HG02588 (cell line): ENCODE measurements around the gene FOLR1.

Experiments
- ATAC-seq: cut with Tn5 transposase; IDR thresholded peaks from one replicate; pipeline ENCODE4 v1.9.1; 2021; ENCODE audit warnings: mild to moderate bottlenecking, moderate library complexity; ENCODE audit not compliant: unreplicated experiment

The FOLR1 gene

GRCh38 chr11:72233773-72234513 lies 42.0 kb downstream of the FOLR1 start:
- ATAC-seq, result no peak

- ATAC-seq, result no peak
Observed at GRCh38 chr11:72234514-72234830, 42.5 kb downstream of the FOLR1 start.

- ATAC-seq, result no peak
Observed at GRCh38 chr11:72234920-72235319, 43.0 kb downstream of the FOLR1 start.

- ATAC-seq, result no peak
Observed at GRCh38 chr11:72235351-72236057, 43.6 kb downstream of the FOLR1 start.

GRCh38 chr11:72236083-72236697 lies 44.2 kb downstream of the FOLR1 start:
- ATAC-seq, result no peak

- no peak for ATAC-seq
Observed at GRCh38 chr11:72236774-72237111, 44.8 kb downstream of the FOLR1 start.

GRCh38 chr11:72237112-72237931 lies 45.4 kb downstream of the FOLR1 start:
- ATAC-seq, result no peak

GRCh38 chr11:72238040-72238450 lies 46.1 kb downstream of the FOLR1 start:
- no peak for ATAC-seq

- ATAC-seq, result no peak
Observed at GRCh38 chr11:72238492-72239312, 46.8 kb downstream of the FOLR1 start.

- ATAC-seq, result no peak
Observed at GRCh38 chr11:72239313-72239848, 47.4 kb downstream of the FOLR1 start.

- ATAC-seq, result no peak
Observed at GRCh38 chr11:72239849-72240460, 48.0 kb downstream of the FOLR1 start.

- no peak for ATAC-seq
Observed at GRCh38 chr11:72240461-72241290, 48.7 kb downstream of the FOLR1 start.

- ATAC-seq, result no peak
Observed at GRCh38 chr11:72241291-72241781, 49.4 kb downstream of the FOLR1 start.

GRCh38 chr11:72242141-72242540 lies 50.2 kb downstream of the FOLR1 start:
- ATAC-seq, result no peak

GRCh38 chr11:72243173-72244059 lies 51.5 kb downstream of the FOLR1 start:
- ATAC-seq, result no peak

- ATAC-seq, result no peak
Observed at GRCh38 chr11:72244060-72244360, 52.1 kb downstream of the FOLR1 start, which contains the start of gene PHOX2A. Gene PHOX2A (minus strand): TSS chr11:72244176. CDS start chr11:72244004, 172 bp downstream.

GRCh38 chr11:72244361-72245262 lies 52.7 kb downstream of the FOLR1 start:
- ATAC-seq, result no peak
